Upper lobe of left lung (tissue), 6 donors: Measurements from ENCODE around the gene DPH7. TPM values are rescaled to one million over a fixed set of nuclear protein-coding genes. Genes with fewer than 3 reads are reported as not detected.

Experiments used
- ATAC-seq, 2 donors: fragments of 200-7000 bp; cut with Tn5 transposase; one replicate each; pipeline ENCODE4 v1.9.1; 2022; ENCODE audit warnings: mild to moderate bottlenecking in 2 of 2, moderate library complexity in 2 of 2; ENCODE audit not compliant: low FRiP score in 2 of 2
- DNase-seq, 2 donors: peaks; one replicate each; pipeline ENCODE4 v3.0.0-alpha.2; 2019 to 2020
- H3K27ac ChIP-seq, 4 donors: fragments of 200-600 bp; sonication (generic); one replicate each; pipeline ENCODE4 v1.5.1; 2016 to 2019
- H3K27me3 ChIP-seq, 4 donors: fragments of 200-600 bp; sonication (generic); one replicate each; pipeline ENCODE4 v1.5.1; 2017 to 2019
- H3K36me3 ChIP-seq, 4 donors: fragments of 200-600 bp; sonication (generic); one replicate each; pipeline ENCODE4 v1.5.1; 2016 to 2019
- H3K4me1 ChIP-seq, 4 donors: fragments of 200-600 bp; sonication (generic); one replicate each; pipeline ENCODE4 v1.5.1; 2018 to 2019
- H3K4me3 ChIP-seq, 4 donors: fragments of 200-600 bp; sonication (generic); one replicate each; pipeline ENCODE4 v1.5.1; 2017 to 2019; ENCODE audit warnings: mild to moderate bottlenecking in 2 of 4, moderate library complexity in 1 of 4
- H3K9me3 ChIP-seq, 4 donors: fragments of 200-600 bp; sonication (generic); one replicate each; pipeline ENCODE4 v1.5.1; 2018 to 2019
- CTCF ChIP-seq, 6 experiments: fragments of 450-650 bp in 4 of 6; fragments of 200-600 bp in 2 of 6; sonication (generic) in 2 of 6; IDR thresholded peaks; one replicate each; pipeline ENCODE4 v1.5.1; 2016 to 2019; ENCODE audit warnings: antibody characterized with exemption in 6 of 6
- EP300 ChIP-seq, 4 donors: sonication (generic); formaldehyde crosslinking; IDR thresholded peaks; one replicate each; pipeline ENCODE4 v1.5.1; 2017; ENCODE audit warnings: antibody characterized with exemption in 4 of 4, control low read depth in 2 of 4
- POLR2A ChIP-seq, 4 donors: fragments of 450-650 bp; IDR thresholded peaks; one replicate each; pipeline ENCODE4 v1.5.1; 2016 to 2017; ENCODE audit warnings: antibody characterized with exemption in 4 of 4, mild to moderate bottlenecking in 2 of 4
- POLR2AphosphoS5 ChIP-seq, 2 donors: sonication (generic); formaldehyde crosslinking; IDR thresholded peaks; one replicate each; pipeline ENCODE4 v1.5.1; 2017; ENCODE audit warnings: antibody characterized with exemption in 2 of 2
- WGBS, 2 donors: methylation state at CpG; one replicate each; pipeline ENCODE4 v1.1.5; 2017 to 2018; 5-methylcytosine and 5-hydroxymethylcytosine counted together
- total RNA-seq, 6 donors: library from RNA; depleted of rRNA in 4 of 6; stranded (reverse); fragments of >200 nt in 4 of 6; gene quantifications; one replicate each; pipeline versions ENCODE4 v1.1.0 to v1.2.1, GENCODE V29; 2016 to 2021
- donor health status: DM: no; HTN: no; CAD: no; lungs with moderate emphysema.
- donor health status: DM: no; HTN: yes; CAD: no; lungs with severe emphysema.

DPH7 gene
- total RNA-seq, 6 donors from 2014 or later = 25.5 to 115 (median 42.4) TPM

GRCh38 chr9:137615387-137615871 is 36.7 kb upstream of the DPH7 start:
- Histone ChIP-seq H3K27me3 (no peaks in the 10 kb centered on the region), H3K4me3 (no peak overlapping the region), H3K4me1 (peaks cover 47 to 77% (median 55%) of the 10 kb centered on the region in 4 donors), H3K36me3 (peaks cover 12 to 32% (median 26%) of the 10 kb centered on the region in 4 donors), H3K27ac (peak overlapping the region; percentile 21 to 89 (median 68)), H3K9me3 (no peaks in the 10 kb centered on the region)
- ATAC-seq = no peak
- DNase-seq = peak in 1 of 2 donors; percentile 80
- WGBS, 2 donors = 95 to 100% methylated on average over 2 to 18 of the region's 19 CpGs
- TF ChIP-seq CTCF (IDR thresholded peaks at IDR 0.05) = no peak
- TF ChIP-seq EP300 (IDR thresholded peaks at IDR 0.05) = no peak
- TF ChIP-seq POLR2A (IDR thresholded peaks at IDR 0.05) = no peak
- TF ChIP-seq POLR2AphosphoS5 (IDR thresholded peaks at IDR 0.05) = no peak

GRCh38 chr9:137614631-137615386 is 36.1 kb upstream of the DPH7 start:
- Histone ChIP-seq H3K27ac (peak overlapping the region; percentile 21 to 89 (median 68)), H3K36me3 (peaks cover 12 to 32% (median 26%) of the 10 kb centered on the region in 4 donors), H3K27me3 (no peaks in the 10 kb centered on the region), H3K4me1 (peaks cover 41 to 75% (median 49%) of the 10 kb centered on the region in 4 donors), H3K4me3 (no peak overlapping the region), H3K9me3 (no peaks in the 10 kb centered on the region)
- DNase-seq (peak in 1 of 2 donors; percentile 77), ATAC-seq (no peak)
- 91 to 94% methylated on average over 18 to 25 of the region's 25 CpGs for WGBS, 2 donors
- TF ChIP-seq EP300 (IDR thresholded peaks at IDR 0.05) = no peak
- no peak for TF ChIP-seq CTCF (IDR thresholded peaks at IDR 0.05)
- TF ChIP-seq POLR2AphosphoS5 (IDR thresholded peaks at IDR 0.05) = no peak
- TF ChIP-seq POLR2A (IDR thresholded peaks at IDR 0.05) = no peak

DNA sequence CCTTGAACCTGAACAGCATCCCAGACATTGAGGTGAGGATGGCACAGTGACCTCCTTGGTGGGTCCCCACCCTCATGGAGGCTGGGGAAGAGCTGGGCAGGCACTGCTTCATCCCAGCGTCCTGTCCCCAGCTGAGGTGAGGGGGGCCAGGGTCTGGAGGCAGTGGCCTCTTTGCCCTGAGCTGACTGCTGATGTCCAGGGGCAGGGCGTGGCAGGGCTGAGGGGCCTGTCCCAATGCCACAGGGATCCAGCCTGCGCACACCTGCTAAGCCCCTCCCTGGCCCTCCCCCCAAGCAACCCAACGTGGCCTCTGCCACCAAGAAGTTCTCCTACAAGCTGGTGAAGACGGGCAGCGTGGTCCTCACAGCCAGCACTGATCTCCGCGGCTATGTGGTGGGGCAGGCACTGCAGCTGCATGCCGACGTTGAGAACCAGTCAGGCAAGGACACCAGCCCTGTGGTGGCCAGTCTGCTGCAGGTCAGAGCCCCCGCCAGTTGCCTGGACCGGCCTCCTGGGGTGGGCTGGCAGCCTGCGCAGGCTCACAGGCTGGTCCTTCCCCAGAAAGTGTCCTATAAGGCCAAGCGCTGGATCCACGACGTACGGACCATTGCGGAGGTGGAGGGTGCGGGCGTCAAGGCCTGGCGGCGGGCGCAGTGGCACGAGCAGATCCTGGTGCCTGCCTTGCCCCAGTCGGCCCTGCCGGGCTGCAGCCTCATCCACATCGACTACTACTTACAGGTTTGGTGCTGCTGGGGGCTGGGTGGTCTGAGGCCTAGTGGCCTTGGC is 35.2 kb upstream of the DPH7 start:
- peak overlapping the region; percentile 87 to 94 (median 90) for H3K27ac ChIP-seq

DNA sequence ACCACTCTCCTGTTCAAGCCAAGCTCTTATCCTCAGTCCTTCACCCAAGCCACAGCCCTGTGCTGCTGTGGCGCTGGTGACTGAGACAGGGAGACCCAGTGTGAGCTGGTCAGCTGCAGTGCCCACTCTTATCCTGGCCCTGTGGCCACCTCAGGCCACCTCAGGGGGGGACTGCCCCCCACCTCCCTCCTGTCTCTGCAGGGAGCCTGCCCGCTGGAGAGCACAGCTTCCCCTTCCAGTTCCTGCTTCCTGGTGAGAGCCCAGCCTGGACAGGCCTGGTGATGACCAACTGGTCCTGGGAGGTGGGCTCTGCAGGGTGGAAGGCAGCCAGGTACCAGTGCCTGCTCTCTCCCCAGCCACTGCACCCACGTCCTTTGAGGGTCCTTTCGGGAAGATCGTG is 34.5 kb upstream of the DPH7 start:
- ATAC-seq (no peak), DNase-seq (peak in 1 of 2 donors; percentile 38)
- H3K9me3 ChIP-seq = no peaks in the 10 kb centered on the region
- no peak for TF ChIP-seq POLR2A (IDR thresholded peaks at IDR 0.05)
- 73 to 80% methylated on average over 5 of the region's 5 CpGs for WGBS, 2 donors
- peaks cover 42 to 80% (median 55%) of the 10 kb centered on the region in 4 donors for H3K4me1 ChIP-seq
- no peak overlapping the region for H3K4me3 ChIP-seq
- H3K27me3 ChIP-seq = no peaks in the 10 kb centered on the region
- peaks cover 12 to 32% (median 26%) of the 10 kb centered on the region in 4 donors for H3K36me3 ChIP-seq
- H3K27ac ChIP-seq = peak overlapping the region; percentile 87 to 94 (median 90)

More for the DNA sequence above, 35.2 kb upstream of the DPH7 start:
- H3K36me3 ChIP-seq = peaks cover 12 to 32% (median 26%) of the 10 kb centered on the region in 4 donors
- ATAC-seq (no peak), DNase-seq (peak in 1 of 2 donors; percentile 77)
- no peaks in the 10 kb centered on the region for H3K27me3 ChIP-seq
- H3K9me3 ChIP-seq = no peaks in the 10 kb centered on the region
- peaks cover 39 to 74% (median 48%) of the 10 kb centered on the region in 4 donors for H3K4me1 ChIP-seq
- TF ChIP-seq EP300 (IDR thresholded peaks at IDR 0.05) (no peak), POLR2AphosphoS5 (IDR thresholded peaks at IDR 0.05) (no peak), CTCF (IDR thresholded peaks at IDR 0.05) (no peak), POLR2A (IDR thresholded peaks at IDR 0.05) (no peak)
- whole genome bisulfite sequencing, 2 donors = 95 to 98% methylated on average over 17 to 27 of the region's 27 CpGs
- H3K4me3 ChIP-seq = no peak overlapping the region

- TF ChIP-seq POLR2A (IDR thresholded peaks at IDR 0.05) (no peak), CTCF (IDR thresholded peaks at IDR 0.05) (no peak), POLR2AphosphoS5 (IDR thresholded peaks at IDR 0.05) (no peak)
- Histone ChIP-seq H3K9me3 (no peaks in the 10 kb centered on the region), H3K4me1 (peaks cover 43 to 80% (median 57%) of the 10 kb centered on the region in 4 donors), H3K4me3 (peak overlapping the region in 1 of 4 donors; percentile 14), H3K27me3 (no peaks in the 10 kb centered on the region), H3K27ac (peak overlapping the region; percentile 87 to 94 (median 90)), H3K36me3 (peaks cover 12 to 32% (median 26%) of the 10 kb centered on the region in 4 donors)
- ATAC-seq (no peak), DNase-seq (peak in 1 of 2 donors; percentile 77)
- 58 to 68% methylated on average over 2 to 8 of the region's 8 CpGs for WGBS, 2 donors
Observed at GRCh38 chr9:137612741-137613142, 34.0 kb upstream of the DPH7 start.
